ENCODE data around the gene VPS26C.

Gene VPS26C

DNA sequence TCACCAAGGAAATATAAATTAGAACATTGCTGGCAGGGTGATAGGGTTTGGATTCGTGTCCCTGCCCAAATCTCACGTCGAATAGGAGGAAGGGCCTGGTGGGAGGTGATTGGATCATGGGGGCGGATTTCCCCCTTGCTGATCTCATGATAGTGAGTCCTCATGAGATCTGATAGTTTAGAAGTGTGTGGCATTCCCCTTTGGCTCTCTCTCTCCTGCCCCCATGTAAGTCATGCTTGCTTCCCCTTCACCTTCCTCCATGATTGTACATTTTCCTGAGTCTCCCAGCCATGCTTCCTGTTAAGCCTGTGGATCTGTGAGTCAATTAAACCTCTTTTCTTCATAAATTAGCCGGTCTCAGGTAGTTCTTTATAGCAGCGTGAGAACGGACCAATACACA, 60.6 kb downstream of the VPS26C start:
- Histone ChIP-seq H3K9me3 (ENCODE audit: low read length) (peaks cover 8% of the 10 kb centered on the region; the same call in 1 of the 2 replicates), H2AFZ (ENCODE audit: low read length) (no peak overlapping the region), H3K4me3 (ENCODE audit: low read depth, low read length, poor library complexity, severe bottlenecking) (no peak overlapping the region), H3K27ac (ENCODE audit: low read depth, low read length, poor library complexity, severe bottlenecking) (no peak overlapping the region), H3K4me1 (ENCODE audit: insufficient read depth, low read length, severe bottlenecking) (peaks cover 10% of the 10 kb centered on the region), H3K79me2 (ENCODE audit: insufficient read depth, low read length) (no peaks in the 10 kb centered on the region), H3K4me2 (ENCODE audit: low read length) (no peak overlapping the region), H3F3A (ENCODE audit: insufficient read depth, low read length) (no peaks in the 10 kb centered on the region), H3K36me3 (ENCODE audit: insufficient read depth, low read length) (peaks cover 18% of the 10 kb centered on the region), H3K9ac (ENCODE audit: low read length) (no peak overlapping the region), H4K20me1 (ENCODE audit: insufficient read depth, low read length) (no peaks in the 10 kb centered on the region), H3K27me3 (ENCODE audit: insufficient read depth, low read length) (no peaks in the 10 kb centered on the region), H3K9me2 (ENCODE audit: low read depth, low read length) (no peaks in the 10 kb centered on the region)
- TF ChIP-seq, protein P1, sequence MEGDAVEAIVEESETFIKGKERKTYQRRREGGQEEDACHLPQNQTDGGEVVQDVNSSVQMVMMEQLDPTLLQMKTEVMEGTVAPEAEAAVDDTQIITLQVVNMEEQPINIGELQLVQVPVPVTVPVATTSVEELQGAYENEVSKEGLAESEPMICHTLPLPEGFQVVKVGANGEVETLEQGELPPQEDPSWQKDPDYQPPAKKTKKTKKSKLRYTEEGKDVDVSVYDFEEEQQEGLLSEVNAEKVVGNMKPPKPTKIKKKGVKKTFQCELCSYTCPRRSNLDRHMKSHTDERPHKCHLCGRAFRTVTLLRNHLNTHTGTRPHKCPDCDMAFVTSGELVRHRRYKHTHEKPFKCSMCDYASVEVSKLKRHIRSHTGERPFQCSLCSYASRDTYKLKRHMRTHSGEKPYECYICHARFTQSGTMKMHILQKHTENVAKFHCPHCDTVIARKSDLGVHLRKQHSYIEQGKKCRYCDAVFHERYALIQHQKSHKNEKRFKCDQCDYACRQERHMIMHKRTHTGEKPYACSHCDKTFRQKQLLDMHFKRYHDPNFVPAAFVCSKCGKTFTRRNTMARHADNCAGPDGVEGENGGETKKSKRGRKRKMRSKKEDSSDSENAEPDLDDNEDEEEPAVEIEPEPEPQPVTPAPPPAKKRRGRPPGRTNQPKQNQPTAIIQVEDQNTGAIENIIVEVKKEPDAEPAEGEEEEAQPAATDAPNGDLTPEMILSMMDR (IDR thresholded peaks at IDR 0.05; ENCODE audit: low read length): no peak
- no peak for TF ChIP-seq EZH2 (IDR thresholded peaks at IDR 0.05; ENCODE audit: borderline replicate concordance, low read length)

DNA sequence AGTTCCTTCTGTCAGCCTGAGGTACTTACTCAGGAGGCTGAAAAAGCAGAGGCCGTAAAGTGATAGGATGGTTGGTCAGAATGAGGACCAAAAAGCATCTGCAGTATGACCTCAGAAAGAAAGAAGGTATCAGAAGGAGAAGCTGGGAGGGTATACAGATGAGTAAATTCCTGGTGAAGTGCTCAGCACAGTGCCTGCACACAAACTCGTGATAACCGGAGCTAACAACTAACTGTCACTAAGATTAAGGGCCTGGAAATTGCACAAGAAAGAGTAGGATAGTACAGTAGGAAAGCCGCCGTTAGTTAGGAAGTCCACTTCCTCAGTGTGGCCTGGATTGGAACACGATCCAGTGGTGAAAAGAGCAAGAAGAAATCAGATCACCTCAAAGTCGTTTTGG, 62.6 kb downstream of the VPS26C start:
- Histone ChIP-seq H3K9me2 (ENCODE audit: low read depth, low read length) (no peaks in the 10 kb centered on the region), H3K4me1 (ENCODE audit: insufficient read depth, low read length, severe bottlenecking) (peaks cover 10% of the 10 kb centered on the region), H3F3A (ENCODE audit: insufficient read depth, low read length) (no peaks in the 10 kb centered on the region), H2AFZ (ENCODE audit: low read length) (no peak overlapping the region), H3K79me2 (ENCODE audit: insufficient read depth, low read length) (no peaks in the 10 kb centered on the region), H3K4me2 (ENCODE audit: low read length) (no peak overlapping the region), H3K4me3 (ENCODE audit: low read depth, low read length, poor library complexity, severe bottlenecking) (no peak overlapping the region), H3K36me3 (ENCODE audit: insufficient read depth, low read length) (peaks cover 32% of the 10 kb centered on the region), H3K9ac (ENCODE audit: low read length) (no peak overlapping the region), H3K27me3 (ENCODE audit: insufficient read depth, low read length) (no peaks in the 10 kb centered on the region), H3K27ac (ENCODE audit: low read depth, low read length, poor library complexity, severe bottlenecking) (no peak overlapping the region), H3K9me3 (ENCODE audit: low read length) (0 out of 2 replicates have a peak, but pooled peaks cover 1% of the 10 kb centered on the region), H4K20me1 (ENCODE audit: insufficient read depth, low read length) (no peaks in the 10 kb centered on the region)
- TF ChIP-seq EZH2 (IDR thresholded peaks at IDR 0.05; ENCODE audit: borderline replicate concordance, low read length): no peak
- TF ChIP-seq, protein P1 (IDR thresholded peaks at IDR 0.05; ENCODE audit: low read length): no peak

DNA sequence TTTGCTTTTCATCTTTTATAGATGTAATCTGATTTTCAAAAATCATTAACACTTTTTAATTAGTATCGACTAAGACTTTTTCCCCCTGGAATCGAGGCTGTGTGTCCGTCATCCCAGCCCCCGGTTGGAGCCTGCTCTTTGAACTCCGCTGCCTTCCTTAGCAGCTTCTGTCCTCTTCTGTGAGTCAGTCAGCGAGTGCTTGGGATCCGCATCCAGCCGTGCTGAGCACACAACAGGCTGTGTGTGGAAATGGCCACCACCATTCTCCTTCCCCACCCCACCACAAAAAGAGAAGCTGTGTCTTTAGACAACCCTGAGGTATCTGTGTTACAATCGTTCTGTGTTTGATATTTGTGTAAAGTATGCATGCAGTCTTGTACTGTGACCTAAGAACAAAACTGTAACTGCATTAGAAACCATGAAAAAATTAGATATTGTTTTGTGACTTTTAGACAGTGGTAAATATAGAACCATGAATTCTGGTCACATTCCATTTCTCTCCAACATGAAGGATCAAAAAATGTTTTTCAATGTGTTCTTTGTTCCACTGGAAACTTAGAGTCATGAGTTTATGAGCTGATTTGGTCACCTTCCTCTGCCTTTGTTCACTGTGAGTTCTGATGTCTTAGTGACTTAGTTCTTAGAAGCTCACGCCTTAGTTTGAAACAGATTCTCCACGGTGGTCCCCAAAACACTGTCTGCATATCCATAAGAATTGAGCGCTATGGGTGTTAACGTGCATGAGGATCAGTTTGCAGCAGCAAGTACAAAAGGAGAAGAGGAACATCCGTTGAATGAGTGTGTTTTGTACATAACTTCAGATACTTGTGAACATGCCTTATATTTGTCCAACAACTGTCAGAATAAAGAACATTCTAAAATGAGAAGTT, 64.7 kb downstream of the VPS26C start:
- TF ChIP-seq EZH2 (IDR thresholded peaks at IDR 0.05; ENCODE audit: borderline replicate concordance, low read length): no peak
- TF ChIP-seq, protein P1 (IDR thresholded peaks at IDR 0.05; ENCODE audit: low read length): no peak
- no peak overlapping the region for H2AFZ ChIP-seq (ENCODE audit: low read length)

More for the DNA sequence above, 64.7 kb downstream of the VPS26C start:
- H3K36me3 ChIP-seq (ENCODE audit: insufficient read depth, low read length): peaks cover 43% of the 10 kb centered on the region; the same call in 1 of the 2 replicates
- H3K79me2 ChIP-seq (ENCODE audit: insufficient read depth, low read length): no peaks in the 10 kb centered on the region
- H3K27me3 ChIP-seq (ENCODE audit: insufficient read depth, low read length): no peaks in the 10 kb centered on the region
- no peaks in the 10 kb centered on the region for H3K4me1 ChIP-seq (ENCODE audit: insufficient read depth, low read length, severe bottlenecking)
- H3K9me3 ChIP-seq (ENCODE audit: low read length): no peaks in the 10 kb centered on the region
- H3F3A ChIP-seq (ENCODE audit: insufficient read depth, low read length): no peaks in the 10 kb centered on the region
- no peak overlapping the region for H3K4me3 ChIP-seq (ENCODE audit: low read depth, low read length, poor library complexity, severe bottlenecking)
- H3K9ac ChIP-seq (ENCODE audit: low read length): no peak overlapping the region
- H3K27ac ChIP-seq (ENCODE audit: low read depth, low read length, poor library complexity, severe bottlenecking): no peak overlapping the region
- no peaks in the 10 kb centered on the region for H4K20me1 ChIP-seq (ENCODE audit: insufficient read depth, low read length)
- H3K4me2 ChIP-seq (ENCODE audit: low read length): no peak overlapping the region
- no peaks in the 10 kb centered on the region for H3K9me2 ChIP-seq (ENCODE audit: low read depth, low read length)
